ENCODE results near the gene NCOA1. TPM values are rescaled to one million over a fixed set of nuclear protein-coding genes. Genes with fewer than 3 reads are reported as not detected.
"Not testable (repeated sequence)": the region's sequence is repeated elsewhere in the genome, so short reads cannot be mapped to it uniquely, and the experiment has no call there.

NCOA1 gene
- total RNA-seq, 1 experiment from 2014 or later = 15.4 TPM

DNA sequence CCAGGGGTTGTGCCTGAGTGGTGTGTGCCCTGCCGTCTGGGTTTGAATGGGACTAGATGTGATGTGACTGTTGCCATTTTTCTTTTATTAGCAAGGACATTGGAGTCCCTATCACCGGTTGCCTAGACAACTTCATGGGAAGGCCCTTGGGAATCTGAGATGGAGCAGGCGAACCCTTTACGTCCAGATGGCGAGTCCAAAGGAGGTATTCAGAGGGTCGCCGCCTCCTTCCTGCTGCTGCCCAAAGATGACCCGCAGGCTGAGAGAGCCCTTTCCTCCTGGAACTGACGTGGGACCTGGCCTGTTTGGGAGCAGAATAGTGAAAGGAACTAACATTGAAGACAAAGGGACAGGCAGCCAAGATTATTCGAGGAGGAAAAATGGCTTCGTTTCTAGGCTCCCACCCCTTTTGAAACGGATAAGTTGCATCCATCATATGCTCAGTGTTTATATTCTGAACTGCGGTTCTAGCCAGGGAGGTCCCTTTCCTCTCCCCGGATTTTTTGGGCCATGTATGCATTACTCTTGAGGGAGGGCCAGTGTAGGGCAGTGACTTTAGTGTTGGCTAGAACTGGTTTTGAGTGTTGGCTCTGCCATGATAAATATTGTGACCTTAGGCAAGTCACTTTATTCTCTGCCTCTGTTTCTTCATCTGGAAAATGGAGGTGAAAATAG is 302.8 kb downstream of the NCOA1 start:
- ChIA-PET POLR2A (interaction anchor here (1.1 to 1.8 kb wide), 4 partner anchors 15 to 717 kb away, joined by 4 to 8 read pairs (median 6); partner anchors contain the start of gene SF3B6), CTCF (interaction anchor here (0.6 to 3.7 kb wide), 6 partner anchors 10 to 392 kb away, joined by 3 to 17 read pairs (median 4); no protein-coding TSS in a partner anchor)
- Mint-ChIP-seq H3K27me3 (ENCODE audit: insufficient read depth, unreplicated experiment) (no peaks in the 10 kb centered on the region), H3K9me3 (ENCODE audit: unreplicated experiment) (no peaks in the 10 kb centered on the region), H3K27ac (ENCODE audit: low read depth, unreplicated experiment) (peak overlapping the region; percentile 95), H3K4me1 (ENCODE audit: insufficient read depth, unreplicated experiment) (peaks cover 32% of the 10 kb centered on the region), H3K4me3 (ENCODE audit: unreplicated experiment) (peak overlapping the region; percentile 90), H3K36me3 (ENCODE audit: insufficient read depth, unreplicated experiment) (peaks cover 22% of the 10 kb centered on the region)
- no peak for DNase-seq (ENCODE audit: unreplicated experiment)
- TF ChIP-seq, protein P1, sequence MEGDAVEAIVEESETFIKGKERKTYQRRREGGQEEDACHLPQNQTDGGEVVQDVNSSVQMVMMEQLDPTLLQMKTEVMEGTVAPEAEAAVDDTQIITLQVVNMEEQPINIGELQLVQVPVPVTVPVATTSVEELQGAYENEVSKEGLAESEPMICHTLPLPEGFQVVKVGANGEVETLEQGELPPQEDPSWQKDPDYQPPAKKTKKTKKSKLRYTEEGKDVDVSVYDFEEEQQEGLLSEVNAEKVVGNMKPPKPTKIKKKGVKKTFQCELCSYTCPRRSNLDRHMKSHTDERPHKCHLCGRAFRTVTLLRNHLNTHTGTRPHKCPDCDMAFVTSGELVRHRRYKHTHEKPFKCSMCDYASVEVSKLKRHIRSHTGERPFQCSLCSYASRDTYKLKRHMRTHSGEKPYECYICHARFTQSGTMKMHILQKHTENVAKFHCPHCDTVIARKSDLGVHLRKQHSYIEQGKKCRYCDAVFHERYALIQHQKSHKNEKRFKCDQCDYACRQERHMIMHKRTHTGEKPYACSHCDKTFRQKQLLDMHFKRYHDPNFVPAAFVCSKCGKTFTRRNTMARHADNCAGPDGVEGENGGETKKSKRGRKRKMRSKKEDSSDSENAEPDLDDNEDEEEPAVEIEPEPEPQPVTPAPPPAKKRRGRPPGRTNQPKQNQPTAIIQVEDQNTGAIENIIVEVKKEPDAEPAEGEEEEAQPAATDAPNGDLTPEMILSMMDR (IDR thresholded peaks at IDR 0.05; ENCODE audit: unreplicated experiment) = no peak
- intact Hi-C loops (cut with micrococcal nuclease) = loop anchor here (5.0 to 10.0 kb wide), 2 partner anchors 179 to 302 kb away; partner anchors contain the start of gene NCOA1
- TSS peak; percentile 74 for BruUV-seq (replicated peaks)

DNA sequence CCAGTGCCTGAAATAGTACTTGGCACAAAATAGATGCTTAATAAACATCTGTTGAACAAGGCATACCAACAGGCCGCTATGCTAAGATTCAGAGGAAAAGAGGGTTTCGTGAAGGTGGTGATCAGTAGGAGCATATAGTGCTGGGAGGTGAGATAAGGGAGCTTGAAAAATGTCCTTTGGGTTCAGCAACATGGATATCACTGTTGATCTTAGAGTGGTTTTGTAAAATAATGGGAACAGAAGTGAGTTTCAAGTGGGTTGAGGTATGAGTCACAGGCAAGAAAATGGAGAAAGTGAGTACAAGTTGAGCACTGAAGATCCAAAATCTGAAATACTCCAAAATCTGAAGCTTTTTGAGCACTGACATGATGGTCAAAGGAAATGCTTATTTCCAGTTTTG is 306.6 kb downstream of the NCOA1 start:
- CTCF ChIA-PET = interaction anchor here (0.6 to 1.0 kb wide), 2 partner anchors 111 to 387 kb away, joined by 3 to 4 read pairs; no protein-coding TSS in a partner anchor
- POLR2A ChIA-PET = no interaction called here
- Mint-ChIP-seq H3K4me3 (ENCODE audit: unreplicated experiment) (no peak overlapping the region), H3K27ac (ENCODE audit: low read depth, unreplicated experiment) (peak overlapping the region; percentile 3), H3K9me3 (ENCODE audit: unreplicated experiment) (no peaks in the 10 kb centered on the region), H3K27me3 (ENCODE audit: insufficient read depth, unreplicated experiment) (no peaks in the 10 kb centered on the region), H3K4me1 (ENCODE audit: insufficient read depth, unreplicated experiment) (peaks cover 22% of the 10 kb centered on the region), H3K36me3 (ENCODE audit: insufficient read depth, unreplicated experiment) (peaks cover 30% of the 10 kb centered on the region)
- DNase-seq (ENCODE audit: unreplicated experiment) = no peak
- no TSS peak for BruUV-seq (replicated peaks)
- intact Hi-C loops (cut with micrococcal nuclease) = loop anchor here (10.0 kb wide), 1 partner anchor 183 kb away; no protein-coding TSS in a partner anchor
- TF ChIP-seq, protein P1 (IDR thresholded peaks at IDR 0.05; ENCODE audit: unreplicated experiment) = no peak

DNA sequence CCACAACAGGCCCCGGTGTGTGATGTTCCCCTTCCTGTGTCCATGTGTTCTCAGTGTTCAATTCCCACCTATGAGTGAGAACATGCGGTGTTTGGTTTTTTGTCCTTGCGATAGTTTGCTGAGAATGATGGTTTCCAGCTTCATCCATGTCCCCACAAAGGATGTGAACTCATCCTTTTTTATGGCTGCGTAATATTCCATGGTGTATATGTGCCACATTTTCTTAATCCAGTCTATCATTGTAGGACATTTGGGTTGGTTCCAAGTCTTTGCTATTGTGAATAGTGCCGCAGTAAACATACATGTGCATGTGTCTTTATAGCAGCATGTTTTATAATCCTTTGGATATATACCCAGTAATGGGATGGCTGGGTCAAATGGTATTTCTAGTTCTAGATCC is 309.4 kb downstream of the NCOA1 start:
- H3K27ac Mint-ChIP-seq (ENCODE audit: low read depth, unreplicated experiment); H3K4me3 Mint-ChIP-seq (ENCODE audit: unreplicated experiment); CTCF ChIA-PET; intact Hi-C loops (cut with micrococcal nuclease); H3K9me3 Mint-ChIP-seq (ENCODE audit: unreplicated experiment); BruUV-seq (replicated peaks); DNase-seq (ENCODE audit: unreplicated experiment); H3K27me3 Mint-ChIP-seq (ENCODE audit: insufficient read depth, unreplicated experiment): not testable (repeated sequence)
- peaks cover 30% of the 10 kb centered on the region for H3K36me3 Mint-ChIP-seq (ENCODE audit: insufficient read depth, unreplicated experiment)
- H3K4me1 Mint-ChIP-seq (ENCODE audit: insufficient read depth, unreplicated experiment) = peaks cover 18% of the 10 kb centered on the region
- POLR2A ChIA-PET = interaction anchor here (1.1 kb wide), 1 partner anchor 9 kb away, joined by 6 read pairs; no protein-coding TSS in a partner anchor

- DNase-seq (ENCODE audit: unreplicated experiment); H3K4me3 Mint-ChIP-seq (ENCODE audit: unreplicated experiment); H3K27me3 Mint-ChIP-seq (ENCODE audit: insufficient read depth, unreplicated experiment); H3K9me3 Mint-ChIP-seq (ENCODE audit: unreplicated experiment); H3K36me3 Mint-ChIP-seq (ENCODE audit: insufficient read depth, unreplicated experiment); intact Hi-C loops (cut with micrococcal nuclease); BruUV-seq (replicated peaks): not testable (repeated sequence)
- Mint-ChIP-seq H3K4me1 (ENCODE audit: insufficient read depth, unreplicated experiment) (peaks cover 24% of the 10 kb centered on the region), H3K27ac (ENCODE audit: low read depth, unreplicated experiment) (peak overlapping the region; percentile 68)
- ChIA-PET CTCF (interaction anchor here (0.6 kb wide), 4 partner anchors 15 to 765 kb away, joined by 3 read pairs; no protein-coding TSS in a partner anchor), POLR2A (interaction anchor here (0.6 kb wide), 1 partner anchor 14 kb away, joined by 3 read pairs; no protein-coding TSS in a partner anchor)
These were observed 315.0 kb downstream of the NCOA1 start for GRCh38 chr2:24805811-24806660.

Data from MCF 10A (cell line).